H1 (cell line): ENCODE measurements around the gene TSPAN9.

Experiments used
- CEBPB ChIP-seq: IDR thresholded peaks from 2 replicates; pipeline ENCODE4 v1.6.1; 2012; ENCODE audit warnings: low read depth, low read length
- EP300 ChIP-seq, 2 experiments: IDR thresholded peaks; 1 replicate in 1 of 2; 2 replicates in 1 of 2; pipeline ENCODE4 v1.6.1; 2011 to 2012; ENCODE audit warnings: low read depth in 2 of 2, low read length in 2 of 2, mild to moderate bottlenecking in 2 of 2, borderline replicate concordance in 1 of 2, inconsistent platforms in 1 of 2, moderate library complexity in 1 of 2
- EZH2 ChIP-seq: fragments of 200-600 bp; sonication (generic); IDR thresholded peaks from 2 replicates; pipeline ENCODE4 v1.7.1; 2012; ENCODE audit warnings: low read depth, mild to moderate bottlenecking, moderate library complexity, low read length, inconsistent platforms; ENCODE audit not compliant: severe bottlenecking
- POLR2A ChIP-seq, 2 experiments: IDR thresholded peaks; 1 replicate in 1 of 2; 2 replicates in 1 of 2; pipeline ENCODE4 v1.6.1; 2011; ENCODE audit warnings: low read depth in 2 of 2, low read length in 2 of 2, mild to moderate bottlenecking in 2 of 2; ENCODE audit errors: control extremely low read depth in 1 of 2
- SIN3A ChIP-seq, 2 experiments: IDR thresholded peaks in 1 of 2; conservative IDR thresholded peaks in 1 of 2; 2 replicates each; pipeline ENCODE4 v1.6.1; 2011 to 2012; ENCODE audit warnings: low read length in 2 of 2, improper control_type of control experiment in 1 of 2, low read depth in 1 of 2, mild to moderate bottlenecking in 1 of 2
- TAF1 ChIP-seq: IDR thresholded peaks from 2 replicates; pipeline ENCODE4 v1.6.1; 2011; ENCODE audit warnings: mild to moderate bottlenecking, low read depth, low read length
- TF ChIP-seq, protein P1 (sequence below), 3 experiments: IDR thresholded peaks; 1 replicate in 2 of 3; 2 replicates in 1 of 3; pipeline versions ENCODE4 v1.5.1 to v1.6.1; 2011; ENCODE audit warnings: low read length in 3 of 3, mild to moderate bottlenecking in 3 of 3, inconsistent platforms in 2 of 3, low read depth in 1 of 3, moderate library complexity in 1 of 3; ENCODE audit not compliant: insufficient read depth in 1 of 3; ENCODE audit errors: control extremely low read depth in 1 of 3
- TF ChIP-seq, protein P2 (sequence below): IDR thresholded peaks from 2 replicates; pipeline ENCODE4 v1.6.1; 2011; ENCODE audit warnings: low read length, improper control_type of control experiment

DNA sequence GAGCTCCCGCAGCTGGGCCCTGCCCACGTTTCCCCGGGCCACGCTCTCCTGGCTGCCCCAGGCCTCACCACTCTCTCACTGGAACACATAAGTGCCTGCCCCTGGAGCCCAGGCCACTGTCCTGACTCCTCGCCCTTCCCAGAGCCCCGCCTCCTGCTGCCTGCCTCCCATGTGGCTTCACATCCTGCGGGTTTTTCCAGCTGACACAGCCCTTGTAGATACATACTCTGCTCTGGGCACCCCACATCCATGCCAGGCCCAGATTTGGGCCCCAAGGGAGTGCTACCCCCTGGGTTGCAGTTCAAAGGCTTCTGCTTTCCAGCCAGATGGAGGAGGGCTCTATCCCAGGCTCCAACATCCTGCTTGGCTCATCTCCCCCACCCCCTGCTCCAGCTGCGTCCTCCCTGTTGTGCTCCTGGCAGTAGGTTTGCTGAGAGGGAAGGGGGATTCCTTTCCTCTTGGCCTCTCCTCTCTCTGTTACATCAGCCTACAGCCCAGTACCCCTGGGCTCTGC is 60.1 kb downstream of the TSPAN9 start:
- TF ChIP-seq, protein P1, sequence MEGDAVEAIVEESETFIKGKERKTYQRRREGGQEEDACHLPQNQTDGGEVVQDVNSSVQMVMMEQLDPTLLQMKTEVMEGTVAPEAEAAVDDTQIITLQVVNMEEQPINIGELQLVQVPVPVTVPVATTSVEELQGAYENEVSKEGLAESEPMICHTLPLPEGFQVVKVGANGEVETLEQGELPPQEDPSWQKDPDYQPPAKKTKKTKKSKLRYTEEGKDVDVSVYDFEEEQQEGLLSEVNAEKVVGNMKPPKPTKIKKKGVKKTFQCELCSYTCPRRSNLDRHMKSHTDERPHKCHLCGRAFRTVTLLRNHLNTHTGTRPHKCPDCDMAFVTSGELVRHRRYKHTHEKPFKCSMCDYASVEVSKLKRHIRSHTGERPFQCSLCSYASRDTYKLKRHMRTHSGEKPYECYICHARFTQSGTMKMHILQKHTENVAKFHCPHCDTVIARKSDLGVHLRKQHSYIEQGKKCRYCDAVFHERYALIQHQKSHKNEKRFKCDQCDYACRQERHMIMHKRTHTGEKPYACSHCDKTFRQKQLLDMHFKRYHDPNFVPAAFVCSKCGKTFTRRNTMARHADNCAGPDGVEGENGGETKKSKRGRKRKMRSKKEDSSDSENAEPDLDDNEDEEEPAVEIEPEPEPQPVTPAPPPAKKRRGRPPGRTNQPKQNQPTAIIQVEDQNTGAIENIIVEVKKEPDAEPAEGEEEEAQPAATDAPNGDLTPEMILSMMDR (IDR thresholded peaks at IDR 0.05; ENCODE audit: control extremely low read depth in 1 of 3, insufficient read depth in 1 of 3, low read depth in 1 of 3, low read length in 3 of 3): no peak
- no peak for TF ChIP-seq TAF1
- TF ChIP-seq POLR2A (IDR thresholded peaks at IDR 0.05; ENCODE audit: control extremely low read depth in 1 of 2, low read depth in 2 of 2, low read length in 2 of 2): no peak
- TF ChIP-seq EP300 (IDR thresholded peaks at IDR 0.05; ENCODE audit: borderline replicate concordance in 1 of 2, low read depth in 2 of 2, low read length in 2 of 2): no peak
- TF ChIP-seq, protein P2, sequence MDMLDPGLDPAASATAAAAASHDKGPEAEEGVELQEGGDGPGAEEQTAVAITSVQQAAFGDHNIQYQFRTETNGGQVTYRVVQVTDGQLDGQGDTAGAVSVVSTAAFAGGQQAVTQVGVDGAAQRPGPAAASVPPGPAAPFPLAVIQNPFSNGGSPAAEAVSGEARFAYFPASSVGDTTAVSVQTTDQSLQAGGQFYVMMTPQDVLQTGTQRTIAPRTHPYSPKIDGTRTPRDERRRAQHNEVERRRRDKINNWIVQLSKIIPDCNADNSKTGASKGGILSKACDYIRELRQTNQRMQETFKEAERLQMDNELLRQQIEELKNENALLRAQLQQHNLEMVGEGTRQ: no peak
- no peak for TF ChIP-seq EZH2
- TF ChIP-seq SIN3A (conservative IDR thresholded peaks at IDR 0.05 in 1 of 2, IDR thresholded peaks at IDR 0.05 in 1 of 2; ENCODE audit: low read depth in 1 of 2, low read length in 2 of 2): no peak
- TF ChIP-seq CEBPB: no peak
